Measurements from ENCODE around the gene GLT8D1.

DNA sequence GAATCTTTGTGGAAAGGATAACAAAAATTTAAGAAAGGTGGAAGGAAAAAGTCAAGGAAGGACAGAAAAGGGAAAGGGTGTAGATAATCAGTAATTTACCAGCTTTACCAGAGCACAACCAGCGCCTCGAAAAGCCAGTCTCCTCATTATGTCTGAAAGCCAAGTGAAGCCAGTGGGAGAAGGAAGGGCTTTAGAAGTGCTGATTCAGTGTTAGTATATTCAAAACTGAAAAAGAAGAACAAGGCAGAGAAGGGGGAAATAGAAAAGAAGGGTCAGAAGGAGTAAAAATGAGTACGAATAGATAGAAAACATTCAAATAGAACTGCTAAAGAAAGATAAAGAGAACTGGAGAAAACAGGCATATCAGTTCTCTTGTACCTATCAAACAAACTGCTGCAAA lies 24.0 kb downstream of the GLT8D1 start:
- TF ChIP-seq, protein P1, sequence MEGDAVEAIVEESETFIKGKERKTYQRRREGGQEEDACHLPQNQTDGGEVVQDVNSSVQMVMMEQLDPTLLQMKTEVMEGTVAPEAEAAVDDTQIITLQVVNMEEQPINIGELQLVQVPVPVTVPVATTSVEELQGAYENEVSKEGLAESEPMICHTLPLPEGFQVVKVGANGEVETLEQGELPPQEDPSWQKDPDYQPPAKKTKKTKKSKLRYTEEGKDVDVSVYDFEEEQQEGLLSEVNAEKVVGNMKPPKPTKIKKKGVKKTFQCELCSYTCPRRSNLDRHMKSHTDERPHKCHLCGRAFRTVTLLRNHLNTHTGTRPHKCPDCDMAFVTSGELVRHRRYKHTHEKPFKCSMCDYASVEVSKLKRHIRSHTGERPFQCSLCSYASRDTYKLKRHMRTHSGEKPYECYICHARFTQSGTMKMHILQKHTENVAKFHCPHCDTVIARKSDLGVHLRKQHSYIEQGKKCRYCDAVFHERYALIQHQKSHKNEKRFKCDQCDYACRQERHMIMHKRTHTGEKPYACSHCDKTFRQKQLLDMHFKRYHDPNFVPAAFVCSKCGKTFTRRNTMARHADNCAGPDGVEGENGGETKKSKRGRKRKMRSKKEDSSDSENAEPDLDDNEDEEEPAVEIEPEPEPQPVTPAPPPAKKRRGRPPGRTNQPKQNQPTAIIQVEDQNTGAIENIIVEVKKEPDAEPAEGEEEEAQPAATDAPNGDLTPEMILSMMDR (IDR thresholded peaks at IDR 0.05; ENCODE audit: low read depth, low read length, poor library complexity, severe bottlenecking), result no peak
- TF ChIP-seq EZH2phosphoT487 (IDR thresholded peaks at IDR 0.05; ENCODE audit: borderline replicate concordance, low read length), result no peak
